GM13977 (cell line): ENCODE data around the gene DIPK1A.

Experiments
- DNase-seq: peaks from one replicate; pipeline ENCODE4 v3.0.0; 2012; ENCODE audit warnings: low spot score
- CTCF ChIP-seq: IDR thresholded peaks from 2 replicates; pipeline ENCODE4 v1.5.1; 2012; ENCODE audit warnings: mild to moderate bottlenecking, control low read depth; ENCODE audit not compliant: insufficient read depth; ENCODE audit errors: extremely low read depth, missing control alignments
- in situ Hi-C: fragments of 300-500 bp; cut with MboI; formaldehyde crosslinking; loops from one replicate; pipeline ENCODE4 v1.12.0; 2022; ENCODE audit warnings: low sequenced_read_pairs, low pct_unique_long_range_greater_than_20kb, mixed read lengths, inconsistent platforms; ENCODE audit not compliant: unreplicated experiment

DIPK1A gene

GRCh38 chr1:92808381-92808780, 152.9 kb downstream of the DIPK1A start:
- DNase-seq, result no peak
- in situ Hi-C loops, result no loop called here
- no peak for TF ChIP-seq CTCF

GRCh38 chr1:92805216-92805615, 156.0 kb downstream of the DIPK1A start:
- DNase-seq, result no peak
- in situ Hi-C loops, result no loop called here
- no peak for TF ChIP-seq CTCF

- DNase-seq, result peak; percentile 36
- in situ Hi-C loops, result no loop called here
- no peak for TF ChIP-seq CTCF
Observed at GRCh38 chr1:92804721-92805201, 156.5 kb downstream of the DIPK1A start.

DNA sequence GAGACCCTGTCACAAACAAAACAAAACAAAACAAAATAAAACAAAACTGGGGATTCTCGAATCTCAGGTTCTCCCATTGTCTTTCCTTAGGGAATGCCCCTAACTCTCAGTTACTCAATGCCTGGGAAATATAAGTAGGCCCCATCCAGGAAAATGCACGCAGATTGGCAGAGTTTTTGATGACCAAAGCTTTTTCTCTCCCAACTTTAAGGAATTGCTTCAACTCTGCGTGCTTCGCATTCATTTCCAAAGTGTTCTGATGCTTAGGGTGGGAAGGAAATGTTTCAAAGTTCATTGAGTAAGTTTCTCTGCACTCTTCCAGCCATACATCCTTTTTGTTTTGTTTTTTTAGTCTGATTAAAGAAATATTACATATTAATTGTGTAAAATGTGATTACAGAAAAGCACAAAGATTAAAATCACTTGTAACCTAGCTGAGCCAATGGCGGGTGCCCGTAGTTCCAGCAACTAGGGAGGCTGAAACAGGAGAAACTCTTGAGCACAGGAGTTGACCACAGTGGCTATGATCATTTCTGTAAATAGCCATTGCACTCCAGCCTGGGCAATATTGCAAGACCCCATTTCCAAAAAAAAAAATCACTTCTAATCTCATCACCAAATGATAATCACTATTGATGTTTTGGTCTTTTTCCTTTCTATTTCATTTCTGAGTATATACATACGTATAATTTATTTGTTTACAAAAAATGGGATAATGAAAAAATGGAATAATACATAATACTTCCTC, 157.9 kb downstream of the DIPK1A start:
- no peak for DNase-seq
- in situ Hi-C loops, result no loop called here
- TF ChIP-seq CTCF, result no peak

DNA sequence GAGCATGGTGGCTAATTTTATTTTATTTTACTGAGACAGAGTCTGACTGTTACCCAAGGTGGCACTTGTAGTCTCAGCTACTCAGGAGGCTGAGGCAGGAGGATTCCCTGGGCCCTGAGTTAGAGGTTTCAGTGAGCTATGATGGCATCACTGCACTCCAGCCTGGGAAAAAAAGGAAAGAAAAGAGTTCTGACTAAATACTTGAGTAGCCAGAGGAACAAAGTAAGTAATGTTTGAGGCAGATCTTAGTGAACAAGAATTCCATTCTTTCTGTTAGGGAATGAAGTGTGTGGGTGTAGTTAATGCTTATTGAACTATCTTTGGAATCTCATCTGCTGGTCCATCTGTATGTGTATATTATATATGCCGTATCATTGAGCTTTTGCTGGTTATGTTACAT, 163.3 kb downstream of the DIPK1A start:
- in situ Hi-C loops, result no loop called here
- no peak for TF ChIP-seq CTCF
- DNase-seq, result no peak

DNA sequence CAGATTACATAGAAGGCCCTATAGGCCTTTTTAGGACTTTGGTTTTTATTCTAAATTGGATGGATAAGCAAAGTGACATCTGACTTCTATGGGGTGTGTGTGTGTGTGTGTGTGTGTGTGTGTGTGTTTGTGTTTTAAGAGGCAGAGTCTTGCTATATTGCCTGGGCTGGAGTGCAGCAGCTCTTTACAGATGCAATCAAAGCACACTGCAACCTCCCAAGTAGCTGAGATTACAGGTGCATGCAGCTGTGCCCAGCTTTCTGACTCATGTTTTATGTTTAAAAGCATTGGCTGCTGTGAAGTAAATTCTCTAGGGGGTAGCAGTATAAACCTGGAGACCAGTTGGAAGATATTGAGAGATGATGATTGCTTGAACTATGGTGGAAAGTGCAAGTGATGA, 164.0 kb downstream of the DIPK1A start:
- in situ Hi-C loops, result no loop called here
- DNase-seq, result no peak
- no peak for TF ChIP-seq CTCF
